ENCODE data around the gene ISG20L2.
"Not testable (repeated sequence)": the region's sequence is repeated elsewhere in the genome, so short reads cannot be mapped to it uniquely, and the experiment has no call there.

Gene ISG20L2

GRCh38 chr1:156728599-156729462 is at the start of gene ISG20L2:
Gene ISG20L2 (minus strand): TSS chr1:156728766. CDS start chr1:156727652, 1,114 bp downstream.
- DNase-seq (ENCODE audit: low read depth), result peak; percentile 91

- DNase-seq (ENCODE audit: low read depth), result no peak
Observed at GRCh38 chr1:156777573-156777972, 49.0 kb upstream of the ISG20L2 start.

GRCh38 chr1:156776942-156777341 is 48.4 kb upstream of the ISG20L2 start:
- DNase-seq (ENCODE audit: low read depth), result no peak

- DNase-seq (ENCODE audit: low read depth), result no peak
Observed at GRCh38 chr1:156775799-156776198, 47.2 kb upstream of the ISG20L2 start.

- no peak for DNase-seq (ENCODE audit: low read depth)
Observed at GRCh38 chr1:156773607-156774006, 45.0 kb upstream of the ISG20L2 start.

- no peak for DNase-seq (ENCODE audit: low read depth)
Observed at GRCh38 chr1:156772728-156773497, 44.3 kb upstream of the ISG20L2 start.

- DNase-seq (ENCODE audit: low read depth), result no peak
Observed at GRCh38 chr1:156772222-156772621, 43.7 kb upstream of the ISG20L2 start.

GRCh38 chr1:156768610-156769295 is 40.2 kb upstream of the ISG20L2 start:
- DNase-seq (ENCODE audit: low read depth), result no peak

GRCh38 chr1:156767879-156768604 is 39.5 kb upstream of the ISG20L2 start:
- DNase-seq (ENCODE audit: low read depth), result no peak

GRCh38 chr1:156767101-156767878 is 38.7 kb upstream of the ISG20L2 start, which contains the start of gene PRCC:
Gene PRCC (plus strand): TSS chr1:156767535. CDS start chr1:156767772, 237 bp downstream.
- DNase-seq (ENCODE audit: low read depth), result peak; percentile 99

- DNase-seq (ENCODE audit: low read depth), result no peak
Observed at GRCh38 chr1:156766298-156767100, 37.9 kb upstream of the ISG20L2 start.

GRCh38 chr1:156765666-156766065 is 37.1 kb upstream of the ISG20L2 start:
- DNase-seq (ENCODE audit: low read depth), result no peak

- not testable (repeated sequence) for DNase-seq (ENCODE audit: low read depth)
Observed at GRCh38 chr1:156765136-156765535, 36.6 kb upstream of the ISG20L2 start.

- DNase-seq (ENCODE audit: low read depth), result no peak
Observed at GRCh38 chr1:156760796-156761104, 32.2 kb upstream of the ISG20L2 start.

GRCh38 chr1:156760092-156760795 is 31.7 kb upstream of the ISG20L2 start:
- DNase-seq (ENCODE audit: low read depth), result no peak

GRCh38 chr1:156757572-156758253 is 29.1 kb upstream of the ISG20L2 start:
- DNase-seq (ENCODE audit: low read depth), result not testable (repeated sequence)

- no peak for DNase-seq (ENCODE audit: low read depth)
Observed at GRCh38 chr1:156756355-156756754, 27.8 kb upstream of the ISG20L2 start.

- no peak for DNase-seq (ENCODE audit: low read depth)
Observed at GRCh38 chr1:156755527-156755950, 27.0 kb upstream of the ISG20L2 start.

GRCh38 chr1:156754219-156754618 is 25.7 kb upstream of the ISG20L2 start:
- DNase-seq (ENCODE audit: low read depth), result no peak
